Muscle layer of colon (tissue), 2 donors: ENCODE measurements around the gene NELL2.
"Not testable (repeated sequence)": the region's sequence is repeated elsewhere in the genome, so short reads cannot be mapped to it uniquely, and the experiment has no call there.

Experiments
- H3K27ac ChIP-seq: one replicate; pipeline ENCODE4 v1.7.0; 2013; ENCODE audit warnings: low read depth, mild to moderate bottlenecking, low read length, moderate library complexity
- H3K27me3 ChIP-seq, 2 donors: one replicate each; pipeline ENCODE4 v1.7.0; 2013; ENCODE audit warnings: low read length in 2 of 2, mild to moderate bottlenecking in 2 of 2; ENCODE audit not compliant: insufficient read depth in 2 of 2, control insufficient read depth in 1 of 2
- H3K36me3 ChIP-seq: one replicate; pipeline ENCODE4 v1.7.0; 2013; ENCODE audit warnings: mild to moderate bottlenecking, low read length; ENCODE audit not compliant: insufficient read depth
- H3K4me1 ChIP-seq: one replicate; pipeline ENCODE4 v1.7.0; 2013; ENCODE audit warnings: mild to moderate bottlenecking, low read length; ENCODE audit not compliant: insufficient read depth
- H3K4me3 ChIP-seq, 2 donors: one replicate each; pipeline ENCODE4 v1.7.0; 2013; ENCODE audit warnings: low read length in 2 of 2, low read depth in 1 of 2, mild to moderate bottlenecking in 1 of 2, moderate library complexity in 1 of 2
- H3K9ac ChIP-seq: one replicate; pipeline ENCODE4 v1.7.0; 2013; ENCODE audit warnings: low read length
- H3K9me3 ChIP-seq: one replicate; pipeline ENCODE4 v1.7.0; 2013; ENCODE audit warnings: mild to moderate bottlenecking, low read length
- donor health status: abdominal sarcoma.
- donor health status: Adenocarcinoma of cecum.

The NELL2 gene

DNA sequence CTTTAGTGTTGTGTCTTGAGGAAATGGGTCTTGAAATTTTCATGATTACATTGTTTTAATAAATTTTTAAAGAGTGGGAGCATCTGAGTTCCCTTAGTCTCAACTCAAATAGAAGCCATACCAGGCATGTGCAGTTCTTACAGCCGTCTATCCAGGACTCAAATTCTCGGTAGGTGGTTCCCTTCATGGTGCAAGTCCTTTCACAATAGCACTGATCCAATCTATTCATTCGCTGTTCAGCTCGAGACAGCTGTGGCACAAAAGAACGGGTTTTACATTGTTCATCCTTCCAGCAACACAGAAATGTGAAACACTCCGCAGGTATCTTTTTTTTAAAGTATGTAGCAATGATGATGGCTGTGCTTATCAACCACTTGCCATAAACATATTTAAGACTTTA lies 100.2 kb downstream of the NELL2 start:
- Histone ChIP-seq H3K4me1 (no peaks in the 10 kb centered on the region), H3K4me3 (no peak overlapping the region), H3K9me3 (no peaks in the 10 kb centered on the region), H3K36me3 (no peaks in the 10 kb centered on the region), H3K27me3 (no peaks in the 10 kb centered on the region), H3K9ac (no peak overlapping the region), H3K27ac (no peak overlapping the region)

DNA sequence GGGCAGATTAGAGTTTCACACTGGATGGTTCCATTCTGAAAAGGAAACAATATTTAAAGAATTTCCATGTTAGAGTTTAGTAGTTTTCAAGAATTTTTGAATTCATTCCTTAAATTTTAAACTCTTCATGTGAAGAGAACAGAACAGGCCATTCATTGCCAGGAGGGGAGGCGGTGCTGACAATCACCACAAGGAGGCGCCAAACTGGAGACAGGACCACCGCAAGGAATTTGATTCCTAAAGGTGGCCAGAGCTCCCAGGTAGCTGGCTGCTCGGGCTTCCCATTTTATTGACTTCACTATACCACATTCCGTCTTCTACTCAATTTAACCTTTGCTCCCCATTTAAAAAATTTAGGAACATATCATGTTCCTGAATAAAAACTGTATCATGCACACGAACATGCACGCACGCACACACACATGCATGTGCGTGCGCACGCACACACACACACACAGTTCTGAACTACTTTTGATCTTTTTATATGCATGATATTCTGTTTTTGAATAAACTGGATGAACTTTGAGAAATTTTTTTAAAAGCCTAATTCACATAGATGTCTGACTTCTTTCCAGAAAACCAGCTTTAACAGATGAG lies 101.2 kb downstream of the NELL2 start:
- H3K9ac ChIP-seq = no peak overlapping the region
- no peaks in the 10 kb centered on the region for H3K9me3 ChIP-seq
- no peaks in the 10 kb centered on the region for H3K27me3 ChIP-seq
- no peaks in the 10 kb centered on the region for H3K4me1 ChIP-seq
- H3K4me3 ChIP-seq = no peak overlapping the region
- no peak overlapping the region for H3K27ac ChIP-seq
- H3K36me3 ChIP-seq = no peaks in the 10 kb centered on the region

- Histone ChIP-seq H3K4me3 (no peak overlapping the region), H3K27ac (no peak overlapping the region), H3K9me3 (no peaks in the 10 kb centered on the region), H3K27me3 (no peaks in the 10 kb centered on the region), H3K4me1 (no peaks in the 10 kb centered on the region), H3K36me3 (no peaks in the 10 kb centered on the region), H3K9ac (no peak overlapping the region)
Observed at GRCh38 chr12:44771485-44772021, 104.6 kb downstream of the NELL2 start.

GRCh38 chr12:44765796-44766195 lies 110.3 kb downstream of the NELL2 start:
- H3K4me1 ChIP-seq = no peaks in the 10 kb centered on the region
- H3K36me3 ChIP-seq = no peaks in the 10 kb centered on the region
- no peaks in the 10 kb centered on the region for H3K27me3 ChIP-seq
- no peak overlapping the region for H3K27ac ChIP-seq
- H3K4me3 ChIP-seq = no peak overlapping the region
- H3K9ac ChIP-seq = no peak overlapping the region
- H3K9me3 ChIP-seq = no peaks in the 10 kb centered on the region

GRCh38 chr12:44763021-44763420 lies 113.1 kb downstream of the NELL2 start:
- no peaks in the 10 kb centered on the region for H3K27me3 ChIP-seq
- H3K9ac ChIP-seq = no peak overlapping the region
- H3K27ac ChIP-seq = no peak overlapping the region
- H3K4me1 ChIP-seq = no peaks in the 10 kb centered on the region
- H3K36me3 ChIP-seq = no peaks in the 10 kb centered on the region
- H3K4me3 ChIP-seq = no peak overlapping the region
- H3K9me3 ChIP-seq = no peaks in the 10 kb centered on the region

GRCh38 chr12:44759289-44759688 lies 116.8 kb downstream of the NELL2 start:
- Histone ChIP-seq H3K4me1 (no peaks in the 10 kb centered on the region), H3K27ac (no peak overlapping the region), H3K27me3 (no peaks in the 10 kb centered on the region), H3K4me3 (no peak overlapping the region), H3K9ac (no peak overlapping the region), H3K36me3 (no peaks in the 10 kb centered on the region), H3K9me3 (no peaks in the 10 kb centered on the region)

GRCh38 chr12:44750468-44750867 lies 125.6 kb downstream of the NELL2 start:
- H3K4me1 ChIP-seq = no peaks in the 10 kb centered on the region
- H3K9me3 ChIP-seq = no peaks in the 10 kb centered on the region

DNA sequence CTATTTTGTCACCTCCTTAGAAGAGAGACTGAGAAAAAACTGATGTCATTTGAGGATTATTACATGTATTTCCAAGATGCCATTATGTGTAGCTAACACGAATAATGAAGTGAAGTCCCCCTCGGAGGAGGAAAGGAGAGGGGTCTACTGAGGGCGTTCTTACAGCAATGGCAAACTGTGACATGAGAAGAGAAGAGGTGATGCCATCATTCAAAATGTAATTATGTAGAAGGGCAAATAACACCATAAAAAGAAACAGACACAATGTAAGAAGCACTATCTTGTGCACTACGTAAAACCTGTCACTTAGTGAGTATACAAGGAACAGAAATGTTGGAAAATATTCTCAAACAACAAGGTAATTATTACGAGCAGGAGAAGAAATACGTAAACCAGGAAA lies 126.5 kb downstream of the NELL2 start:
- Histone ChIP-seq H3K4me3 (no peak overlapping the region), H3K27me3 (no peaks in the 10 kb centered on the region), H3K27ac (no peak overlapping the region), H3K9me3 (no peaks in the 10 kb centered on the region), H3K9ac (no peak overlapping the region), H3K4me1 (no peaks in the 10 kb centered on the region), H3K36me3 (no peaks in the 10 kb centered on the region)

More at GRCh38 chr12:44750468-44750867, 125.6 kb downstream of the NELL2 start:
- Histone ChIP-seq H3K9ac (no peak overlapping the region), H3K27me3 (no peaks in the 10 kb centered on the region), H3K27ac (no peak overlapping the region), H3K36me3 (no peaks in the 10 kb centered on the region), H3K4me3 (no peak overlapping the region)

GRCh38 chr12:44748950-44749468 lies 127.1 kb downstream of the NELL2 start:
- H3K4me3 ChIP-seq = no peak overlapping the region
- no peaks in the 10 kb centered on the region for H3K4me1 ChIP-seq
- no peaks in the 10 kb centered on the region for H3K9me3 ChIP-seq
- no peaks in the 10 kb centered on the region for H3K36me3 ChIP-seq
- H3K27ac ChIP-seq = no peak overlapping the region
- no peak overlapping the region for H3K9ac ChIP-seq
- H3K27me3 ChIP-seq = no peaks in the 10 kb centered on the region

- H3K27me3 ChIP-seq, H3K27ac ChIP-seq, H3K9ac ChIP-seq, H3K9me3 ChIP-seq, H3K4me3 ChIP-seq, H3K36me3 ChIP-seq, H3K4me1 ChIP-seq: not testable (repeated sequence)
Observed at GRCh38 chr12:44741292-44741980, 134.7 kb downstream of the NELL2 start.

DNA sequence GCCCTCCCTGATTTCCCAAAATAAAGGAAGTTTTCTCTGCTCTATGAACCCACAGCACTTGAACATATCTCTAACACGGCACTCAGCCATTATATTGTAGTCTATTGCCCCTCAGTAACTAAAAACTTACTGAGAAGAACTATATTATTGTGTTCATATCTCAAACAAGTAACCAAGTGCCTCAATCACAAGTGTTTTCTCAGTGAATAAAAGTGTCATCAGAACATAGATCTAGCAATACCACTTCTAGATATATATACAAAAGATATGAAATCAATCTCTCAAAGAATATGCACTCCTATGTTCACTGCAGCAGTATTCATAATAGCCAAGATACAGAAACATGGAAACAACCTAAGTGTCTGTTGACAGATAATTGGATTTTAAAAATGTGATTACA lies 138.1 kb downstream of the NELL2 start:
- no peaks in the 10 kb centered on the region for H3K4me1 ChIP-seq
- H3K36me3 ChIP-seq = no peaks in the 10 kb centered on the region
- no peak overlapping the region for H3K4me3 ChIP-seq
- H3K9ac ChIP-seq = no peak overlapping the region
- no peak overlapping the region for H3K27ac ChIP-seq
- no peaks in the 10 kb centered on the region for H3K9me3 ChIP-seq
- H3K27me3 ChIP-seq = no peaks in the 10 kb centered on the region

- H3K4me1 ChIP-seq = no peaks in the 10 kb centered on the region
- no peaks in the 10 kb centered on the region for H3K36me3 ChIP-seq
- H3K27me3 ChIP-seq = no peaks in the 10 kb centered on the region
- no peak overlapping the region for H3K4me3 ChIP-seq
- no peaks in the 10 kb centered on the region for H3K9me3 ChIP-seq
- H3K27ac ChIP-seq = no peak overlapping the region
- no peak overlapping the region for H3K9ac ChIP-seq
Observed at GRCh38 chr12:44728566-44728965, 147.5 kb downstream of the NELL2 start.
